ENCODE results near the gene RPL13A.

RPL13A gene

GRCh38 chr19:49441210-49441959 lies 46.0 kb upstream of the RPL13A start, which contains the start of gene SLC17A7:
Gene SLC17A7 (minus strand): TSS chr19:49441527. CDS start chr19:49441379, 148 bp downstream.
- no peak for TF ChIP-seq ZBTB7A (IDR thresholded peaks at IDR 0.05; ENCODE audit: low read depth)
- no peak for TF ChIP-seq CEBPB (IDR thresholded peaks at IDR 0.05)
- TF ChIP-seq TEAD4 (IDR thresholded peaks at IDR 0.05) = no peak
- no peak for TF ChIP-seq MAX (IDR thresholded peaks at IDR 0.05)
- no peak for TF ChIP-seq RAD21 (IDR thresholded peaks at IDR 0.05; ENCODE audit: low read depth)
- TF ChIP-seq TAF1 (IDR thresholded peaks at IDR 0.05; ENCODE audit: low read depth) = no peak
- no peak for TF ChIP-seq EGR1 (IDR thresholded peaks at IDR 0.05)
- no peak for TF ChIP-seq USF1 (IDR thresholded peaks at IDR 0.05)
- TF ChIP-seq TCF12 (IDR thresholded peaks at IDR 0.05; ENCODE audit: low read depth) = no peak
- TF ChIP-seq FOXM1 (IDR thresholded peaks at IDR 0.05; ENCODE audit: borderline replicate concordance, low read depth) = no peak
- TF ChIP-seq REST (IDR thresholded peaks at IDR 0.05; ENCODE audit: low read depth) = no peak

- TF ChIP-seq CREB1 (IDR thresholded peaks at IDR 0.05; ENCODE audit: low read depth) (no peak), YY1 (IDR thresholded peaks at IDR 0.05; ENCODE audit: low read depth) (no peak), EP300 (IDR thresholded peaks at IDR 0.05; ENCODE audit: borderline replicate concordance) (no peak)
Measured at GRCh38 chr19:49441960-49442350, 45.5 kb upstream of the RPL13A start.

GRCh38 chr19:49442354-49442753 lies 45.1 kb upstream of the RPL13A start:
- no peak for TF ChIP-seq NFIC (IDR thresholded peaks at IDR 0.05)
- TF ChIP-seq TEAD4 (IDR thresholded peaks at IDR 0.05) = no peak
- no peak for TF ChIP-seq REST (IDR thresholded peaks at IDR 0.05; ENCODE audit: low read depth)
- TF ChIP-seq RAD21 (IDR thresholded peaks at IDR 0.05; ENCODE audit: low read depth) = no peak
- no peak for TF ChIP-seq YY1 (IDR thresholded peaks at IDR 0.05; ENCODE audit: low read depth)
- no peak for TF ChIP-seq EGR1 (IDR thresholded peaks at IDR 0.05)
- no peak for TF ChIP-seq TCF12 (IDR thresholded peaks at IDR 0.05; ENCODE audit: low read depth)
- no peak for TF ChIP-seq FOXM1 (IDR thresholded peaks at IDR 0.05; ENCODE audit: borderline replicate concordance, low read depth)
- no peak for TF ChIP-seq ZBTB7A (IDR thresholded peaks at IDR 0.05; ENCODE audit: low read depth)

GRCh38 chr19:49442771-49443365 lies 44.5 kb upstream of the RPL13A start:
- TF ChIP-seq EGR1 (IDR thresholded peaks at IDR 0.05) (peak; percentile 63; the same call in 1 of the 2 replicates), CREB1 (IDR thresholded peaks at IDR 0.05; ENCODE audit: low read depth) (no peak), TEAD4 (IDR thresholded peaks at IDR 0.05) (peak; percentile 73)

GRCh38 chr19:49443366-49444099 lies 43.9 kb upstream of the RPL13A start:
- peak; percentile 93 for TF ChIP-seq ZBTB7A (IDR thresholded peaks at IDR 0.05; ENCODE audit: low read depth)
- TF ChIP-seq TAF1 (IDR thresholded peaks at IDR 0.05; ENCODE audit: low read depth) = no peak
- TF ChIP-seq TEAD4 (IDR thresholded peaks at IDR 0.05) = no peak
- TF ChIP-seq YY1 (IDR thresholded peaks at IDR 0.05; ENCODE audit: low read depth) = 0 out of 2 replicates have a peak, but pooled peaks have one; percentile 57
- TF ChIP-seq MAX (IDR thresholded peaks at IDR 0.05) = peak; percentile 30; the same call in 1 of the 2 replicates
- TF ChIP-seq EGR1 (IDR thresholded peaks at IDR 0.05) = peak; percentile 96
- no peak for TF ChIP-seq CEBPB (IDR thresholded peaks at IDR 0.05)
- peak; percentile 81 for TF ChIP-seq RAD21 (IDR thresholded peaks at IDR 0.05; ENCODE audit: low read depth)
- TF ChIP-seq NFIC (IDR thresholded peaks at IDR 0.05) = peak; percentile 21; the same call in 1 of the 2 replicates
- TF ChIP-seq FOXM1 (IDR thresholded peaks at IDR 0.05; ENCODE audit: borderline replicate concordance, low read depth) = no peak
- TF ChIP-seq CREB1 (IDR thresholded peaks at IDR 0.05; ENCODE audit: low read depth) = no peak
- TF ChIP-seq USF1 (IDR thresholded peaks at IDR 0.05) = 0 out of 2 replicates have a peak, but pooled peaks have one; percentile 20
- TF ChIP-seq EP300 (IDR thresholded peaks at IDR 0.05; ENCODE audit: borderline replicate concordance) = no peak
- no peak for TF ChIP-seq TCF12 (IDR thresholded peaks at IDR 0.05; ENCODE audit: low read depth)
- no peak for TF ChIP-seq REST (IDR thresholded peaks at IDR 0.05; ENCODE audit: low read depth)

Data from Ishikawa (cell line).